H9 (cell line): Measurements from ENCODE around the gene MCF2L2. TPM values are rescaled to one million over a fixed set of nuclear protein-coding genes. Genes with fewer than 3 reads are reported as not detected.

ENCODE experiments used
- DNase-seq: peaks from one replicate; pipeline ENCODE4 v3.0.0-alpha.2; 2017
- H2AFZ ChIP-seq: one replicate; pipeline ENCODE4 v1.6.1; 2013; ENCODE audit warnings: mild to moderate bottlenecking, low read length, control low read depth, moderate library complexity
- H2AK5ac ChIP-seq: 2 replicates; pipeline ENCODE4 v1.6.1; 2013; ENCODE audit warnings: low read length, control low read depth, mixed read lengths; ENCODE audit not compliant: insufficient read length
- H2BK120ac ChIP-seq: one replicate; pipeline ENCODE4 v1.6.1; 2013; ENCODE audit warnings: low read depth, mild to moderate bottlenecking, low read length, control low read depth, inconsistent platforms; ENCODE audit not compliant: poor library complexity, severe bottlenecking
- H2BK12ac ChIP-seq: 2 replicates; pipeline ENCODE4 v1.6.1; 2013; ENCODE audit warnings: low read length, control low read depth, mixed read lengths, low read depth; ENCODE audit not compliant: insufficient read length
- H2BK15ac ChIP-seq: 2 replicates; pipeline ENCODE4 v1.6.1; 2013; ENCODE audit warnings: low read depth, low read length, control low read depth
- H2BK20ac ChIP-seq: one replicate; pipeline ENCODE4 v1.6.1; 2013; ENCODE audit warnings: low read depth, mild to moderate bottlenecking, low read length, control low read depth, inconsistent platforms; ENCODE audit not compliant: poor library complexity, severe bottlenecking
- H2BK5ac ChIP-seq: 2 replicates; pipeline ENCODE4 v1.6.1; 2013; ENCODE audit warnings: low read length, control low read depth, mixed read lengths; ENCODE audit not compliant: insufficient read length
- H3K14ac ChIP-seq: 2 replicates; pipeline ENCODE4 v1.6.1; 2013; ENCODE audit warnings: low read length, control low read depth; ENCODE audit not compliant: insufficient read depth
- H3K18ac ChIP-seq: 2 replicates; pipeline ENCODE4 v1.6.1; 2013; ENCODE audit warnings: low read depth, mild to moderate bottlenecking, mixed read lengths, low read length, control low read depth; ENCODE audit not compliant: insufficient read length
- H3K23ac ChIP-seq: 2 replicates; pipeline ENCODE4 v1.6.1; 2013; ENCODE audit warnings: low read length, control low read depth, mixed read lengths, low read depth; ENCODE audit not compliant: insufficient read length
- H3K23me2 ChIP-seq: 2 replicates; pipeline ENCODE4 v1.6.1; 2013; ENCODE audit warnings: low read depth, mild to moderate bottlenecking, mixed read lengths, low read length, control low read depth; ENCODE audit not compliant: insufficient read length, poor library complexity, severe bottlenecking
- H3K27ac ChIP-seq: 2 replicates; pipeline ENCODE4 v1.5.1; 2013; ENCODE audit warnings: low read length, control low read depth, mixed read lengths, low read depth; ENCODE audit not compliant: insufficient read length
- H3K27me3 ChIP-seq: 2 replicates; pipeline ENCODE4 v1.6.1; 2013; ENCODE audit warnings: low read length, control low read depth, inconsistent platforms; ENCODE audit not compliant: insufficient read depth
- H3K4ac ChIP-seq: 2 replicates; pipeline ENCODE4 v1.6.1; 2013; ENCODE audit warnings: low read depth, mild to moderate bottlenecking, control low read depth, inconsistent platforms, low read length, moderate library complexity
- H3K4me1 ChIP-seq: 2 replicates; pipeline ENCODE4 v1.6.1; 2013; ENCODE audit warnings: low read length, control low read depth, inconsistent platforms; ENCODE audit not compliant: insufficient read depth
- H3K4me2 ChIP-seq: 2 replicates; pipeline ENCODE4 v1.6.1; 2013; ENCODE audit warnings: low read length, control low read depth, mixed read lengths; ENCODE audit not compliant: insufficient read length, insufficient read depth
- H3K56ac ChIP-seq: 2 replicates; pipeline ENCODE4 v1.6.1; 2013; ENCODE audit warnings: low read depth, mild to moderate bottlenecking, mixed read lengths, low read length, control low read depth; ENCODE audit not compliant: insufficient read length
- H3K79me1 ChIP-seq: 2 replicates; pipeline ENCODE4 v1.6.1; 2013; ENCODE audit warnings: low read depth, mild to moderate bottlenecking, moderate library complexity, low read length, control low read depth, inconsistent platforms; ENCODE audit not compliant: insufficient read depth, poor library complexity, severe bottlenecking
- H3K79me2 ChIP-seq: 2 replicates; pipeline ENCODE4 v1.6.1; 2013; ENCODE audit warnings: low read length, control low read depth, inconsistent platforms; ENCODE audit not compliant: insufficient read depth
- H3K9ac ChIP-seq: 2 replicates; pipeline ENCODE4 v1.6.1; 2013; ENCODE audit warnings: low read length, control low read depth, mixed read lengths; ENCODE audit not compliant: insufficient read length; ENCODE audit errors: extremely low read depth
- H3K9me3 ChIP-seq: one replicate; pipeline ENCODE4 v1.6.1; 2013; ENCODE audit warnings: low read depth, low read length, inconsistent platforms; ENCODE audit not compliant: control insufficient read depth
- H3T11ph ChIP-seq: one replicate; pipeline ENCODE4 v1.6.1; 2013; ENCODE audit warnings: mild to moderate bottlenecking, low read length, control low read depth, inconsistent platforms
- H4K20me1 ChIP-seq: one replicate; pipeline ENCODE4 v1.6.1; 2013; ENCODE audit not compliant: control insufficient read depth, insufficient read length, insufficient read depth
- H4K5ac ChIP-seq: 2 replicates; pipeline ENCODE4 v1.6.1; 2013; ENCODE audit warnings: low read depth, mild to moderate bottlenecking, mixed read lengths, low read length, control low read depth; ENCODE audit not compliant: insufficient read length
- H4K8ac ChIP-seq: replicated peaks from 2 replicates; pipeline ENCODE4 v1.6.1; 2013; ENCODE audit warnings: low read length, control low read depth, mixed read lengths, low read depth; ENCODE audit not compliant: insufficient read length
- H4K91ac ChIP-seq: 2 replicates; pipeline ENCODE4 v1.6.1; 2013; ENCODE audit warnings: low read depth, mild to moderate bottlenecking, moderate library complexity, mixed read lengths, low read length, control low read depth; ENCODE audit not compliant: insufficient read length
- H3K27ac Mint-ChIP-seq, 3 experiments: 2 replicates in 2 of 3; 3 replicates in 1 of 3; pipeline ENCODE4 v1.8.0; 2020 to 2021; ENCODE audit warnings: mixed read lengths in 3 of 3, mild to moderate bottlenecking in 1 of 3, moderate library complexity in 1 of 3
- H3K27me3 Mint-ChIP-seq: 2 replicates; pipeline ENCODE4 v1.8.0; 2021; ENCODE audit warnings: low read depth, mild to moderate bottlenecking, moderate library complexity, mixed read lengths
- H3K36me3 Mint-ChIP-seq, 3 experiments: 2 replicates in 2 of 3; 3 replicates in 1 of 3; pipeline ENCODE4 v1.8.0; 2020 to 2021; ENCODE audit warnings: low read depth in 3 of 3, mixed read lengths in 3 of 3; ENCODE audit not compliant: insufficient read depth in 1 of 3
- H3K4me1 Mint-ChIP-seq, 2 experiments: 2 replicates each; pipeline ENCODE4 v1.8.0; 2020; ENCODE audit warnings: mixed read lengths in 2 of 2
- H3K4me3 Mint-ChIP-seq, 2 experiments: 2 replicates in 1 of 2; 3 replicates in 1 of 2; pipeline ENCODE4 v1.8.0; 2020 to 2021; ENCODE audit warnings: mild to moderate bottlenecking in 2 of 2, mixed read lengths in 2 of 2, moderate library complexity in 1 of 2
- H3K9me3 Mint-ChIP-seq, 2 experiments: 2 replicates in 1 of 2; 3 replicates in 1 of 2; pipeline ENCODE4 v1.8.0; 2020; ENCODE audit warnings: mild to moderate bottlenecking in 2 of 2, mixed read lengths in 2 of 2, moderate library complexity in 1 of 2
- WGBS: extraction: QIAGEN DNeasy Blood & Tissue Kit; methylation state at CpG from one replicate; pipeline ENCODE4 v1.1.7; 2013; ENCODE audit warnings: missing lambda C conversion rate, low lambda C conversion rate, mixed read lengths; ENCODE audit not compliant: insufficient read length; ENCODE audit errors: extremely low coverage; 5-methylcytosine and 5-hydroxymethylcytosine counted together
- total RNA-seq: library from RNA; stranded (reverse); gene quantifications from 2 replicates; pipeline ENCODE4 v1.2.1, GENCODE V29; 2021
- TF ChIP-seq, protein P1 (sequence below): fragments of 200-600 bp; sonication (generic); conservative IDR thresholded peaks from 3 replicates; pipeline ENCODE4 v1.8.0; 2021; ENCODE audit warnings: antibody characterized with exemption, mild to moderate bottlenecking

The MCF2L2 gene
- total RNA-seq, 1 experiment from 2014 or later, result 6.4 TPM

DNA sequence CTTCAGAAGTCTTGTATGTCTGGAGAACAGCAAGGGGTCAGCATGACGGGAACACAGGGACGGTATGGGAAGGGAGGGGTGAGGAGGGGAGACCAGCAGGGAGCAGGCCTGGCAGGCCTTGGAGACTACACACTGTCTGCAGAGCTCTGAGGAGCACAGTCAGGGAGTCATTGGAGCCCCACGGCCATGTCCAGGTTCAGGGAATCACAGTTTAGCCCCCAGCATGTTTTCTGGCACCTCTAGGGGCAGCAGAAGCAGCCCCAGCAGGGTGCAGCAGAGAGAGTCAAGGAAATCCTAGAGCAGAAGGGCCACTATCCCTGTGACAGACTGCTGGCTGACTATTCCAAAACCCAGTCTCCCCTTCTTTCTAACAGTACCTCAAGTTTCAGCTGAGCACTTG, 269.1 kb downstream of the MCF2L2 start:
- DNase-seq, result no peak
- Histone ChIP-seq H3K23ac (no peak overlapping the region), H4K5ac (no peak overlapping the region), H3K9ac (no peak overlapping the region), H3K56ac (no peak overlapping the region), H2BK20ac (no peak overlapping the region), H3K79me2 (no peaks in the 10 kb centered on the region), H3K79me1 (no peaks in the 10 kb centered on the region), H3K18ac (no peak overlapping the region), H3K9me3 (no peaks in the 10 kb centered on the region), H2AK5ac (no peak overlapping the region), H3K4ac (no peak overlapping the region), H3K4me1 (no peaks in the 10 kb centered on the region), H2AFZ (no peak overlapping the region), H2BK15ac (no peak overlapping the region), H2BK120ac (no peak overlapping the region), H2BK12ac (no peak overlapping the region), H4K20me1 (no peaks in the 10 kb centered on the region), H3K4me2 (no peak overlapping the region), H4K8ac (no peak overlapping the region), H4K91ac (no peak overlapping the region), H3K27me3 (peaks cover 4% of the 10 kb centered on the region; the same call in 1 of the 2 replicates), H3K27ac (no peak overlapping the region), H2BK5ac (no peak overlapping the region), H3K14ac (no peak overlapping the region; the same call in 1 of the 2 replicates), H3T11ph (no peak overlapping the region), H3K23me2 (peaks cover 7% of the 10 kb centered on the region)
- Mint-ChIP-seq H3K4me3 (no peak overlapping the region), H3K36me3 (no peaks in the 10 kb centered on the region), H3K27me3 (peaks cover 46% of the 10 kb centered on the region), H3K4me1 (peaks cover 12 to 18% of the 10 kb centered on the region in 2 experiments), H3K9me3 (no peaks in the 10 kb centered on the region), H3K27ac (0 out of 7 replicates have a peak overlapping the region, but pooled peaks of 1 of the 3 experiments have one; percentile 23)
- TF ChIP-seq, protein P1, sequence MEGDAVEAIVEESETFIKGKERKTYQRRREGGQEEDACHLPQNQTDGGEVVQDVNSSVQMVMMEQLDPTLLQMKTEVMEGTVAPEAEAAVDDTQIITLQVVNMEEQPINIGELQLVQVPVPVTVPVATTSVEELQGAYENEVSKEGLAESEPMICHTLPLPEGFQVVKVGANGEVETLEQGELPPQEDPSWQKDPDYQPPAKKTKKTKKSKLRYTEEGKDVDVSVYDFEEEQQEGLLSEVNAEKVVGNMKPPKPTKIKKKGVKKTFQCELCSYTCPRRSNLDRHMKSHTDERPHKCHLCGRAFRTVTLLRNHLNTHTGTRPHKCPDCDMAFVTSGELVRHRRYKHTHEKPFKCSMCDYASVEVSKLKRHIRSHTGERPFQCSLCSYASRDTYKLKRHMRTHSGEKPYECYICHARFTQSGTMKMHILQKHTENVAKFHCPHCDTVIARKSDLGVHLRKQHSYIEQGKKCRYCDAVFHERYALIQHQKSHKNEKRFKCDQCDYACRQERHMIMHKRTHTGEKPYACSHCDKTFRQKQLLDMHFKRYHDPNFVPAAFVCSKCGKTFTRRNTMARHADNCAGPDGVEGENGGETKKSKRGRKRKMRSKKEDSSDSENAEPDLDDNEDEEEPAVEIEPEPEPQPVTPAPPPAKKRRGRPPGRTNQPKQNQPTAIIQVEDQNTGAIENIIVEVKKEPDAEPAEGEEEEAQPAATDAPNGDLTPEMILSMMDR, result peak; percentile 45; the same call in 2 of the 3 replicates
- WGBS, result no CpG with 5 or more reads among the region's 3 CpGs
